ENCODE data around the gene DAGLA. TPM values are rescaled to one million over a fixed set of nuclear protein-coding genes. Genes with fewer than 3 reads are reported as not detected.

DAGLA gene
- total RNA-seq, 4 donors from 2014 or later = 11.9 to 31.4 (median 17.0) TPM

DNA sequence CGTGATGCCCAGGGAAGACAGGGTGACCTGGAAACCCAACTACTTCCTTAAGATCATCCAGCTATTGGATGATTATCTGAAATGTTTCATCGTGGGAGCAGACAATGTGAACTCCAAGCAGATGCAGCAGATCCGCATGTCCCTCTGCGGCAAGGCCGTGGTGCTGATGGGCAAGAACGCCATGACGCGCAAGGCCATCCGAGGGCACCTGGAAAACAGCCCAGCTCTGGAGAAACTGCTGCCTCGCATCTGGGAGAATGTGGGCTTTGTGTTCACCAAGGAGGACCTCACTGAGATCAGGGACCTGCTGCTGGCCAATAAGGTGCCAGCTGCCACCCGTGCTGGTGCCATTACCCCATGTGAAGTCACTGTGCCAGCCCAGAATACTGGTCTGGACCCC lies 43.5 kb upstream of the DAGLA start:
- H3K4me3 ChIP-seq = no peak overlapping the region
- DNase-seq = no peak
- no peaks in the 10 kb centered on the region for H3K9me3 ChIP-seq
- H3K4me1 ChIP-seq = peaks cover 0 to 10% (median 2%) of the 10 kb centered on the region in 4 donors
- intact Hi-C loops (cut with DNase I; ENCODE audit: low total_unique reads) (no loop called here), in situ Hi-C loops (cut with MboI; ENCODE audit: low pct_ligation_motif_present in 1 of 4, low pct_unique_long_range_greater_than_20kb in 1 of 4, low sequenced_read_pairs in 3 of 4) (loop anchor here in 3 of 4 donors (10.0 kb wide), 1 partner anchor 162 kb away; no protein-coding TSS in a partner anchor)
- H3K27ac ChIP-seq = no peak overlapping the region
- 82% methylated on average over 11 of the region's 11 CpGs; no CpG with 5 or more reads in 1 of the 2 donors for WGBS, 2 donors (ENCODE audit: low coverage in 1 of 2)
- no peaks in the 10 kb centered on the region for H3K36me3 ChIP-seq
- H3K27me3 ChIP-seq = no peaks in the 10 kb centered on the region
- TF ChIP-seq EP300 (IDR thresholded peaks at IDR 0.05; ENCODE audit: low read depth) (no peak), POLR2A (IDR thresholded peaks at IDR 0.05) (no peak), POLR2AphosphoS5 (IDR thresholded peaks at IDR 0.05) (no peak)
- TF ChIP-seq, protein P1, sequence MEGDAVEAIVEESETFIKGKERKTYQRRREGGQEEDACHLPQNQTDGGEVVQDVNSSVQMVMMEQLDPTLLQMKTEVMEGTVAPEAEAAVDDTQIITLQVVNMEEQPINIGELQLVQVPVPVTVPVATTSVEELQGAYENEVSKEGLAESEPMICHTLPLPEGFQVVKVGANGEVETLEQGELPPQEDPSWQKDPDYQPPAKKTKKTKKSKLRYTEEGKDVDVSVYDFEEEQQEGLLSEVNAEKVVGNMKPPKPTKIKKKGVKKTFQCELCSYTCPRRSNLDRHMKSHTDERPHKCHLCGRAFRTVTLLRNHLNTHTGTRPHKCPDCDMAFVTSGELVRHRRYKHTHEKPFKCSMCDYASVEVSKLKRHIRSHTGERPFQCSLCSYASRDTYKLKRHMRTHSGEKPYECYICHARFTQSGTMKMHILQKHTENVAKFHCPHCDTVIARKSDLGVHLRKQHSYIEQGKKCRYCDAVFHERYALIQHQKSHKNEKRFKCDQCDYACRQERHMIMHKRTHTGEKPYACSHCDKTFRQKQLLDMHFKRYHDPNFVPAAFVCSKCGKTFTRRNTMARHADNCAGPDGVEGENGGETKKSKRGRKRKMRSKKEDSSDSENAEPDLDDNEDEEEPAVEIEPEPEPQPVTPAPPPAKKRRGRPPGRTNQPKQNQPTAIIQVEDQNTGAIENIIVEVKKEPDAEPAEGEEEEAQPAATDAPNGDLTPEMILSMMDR (IDR thresholded peaks at IDR 0.05) = no peak

DNA sequence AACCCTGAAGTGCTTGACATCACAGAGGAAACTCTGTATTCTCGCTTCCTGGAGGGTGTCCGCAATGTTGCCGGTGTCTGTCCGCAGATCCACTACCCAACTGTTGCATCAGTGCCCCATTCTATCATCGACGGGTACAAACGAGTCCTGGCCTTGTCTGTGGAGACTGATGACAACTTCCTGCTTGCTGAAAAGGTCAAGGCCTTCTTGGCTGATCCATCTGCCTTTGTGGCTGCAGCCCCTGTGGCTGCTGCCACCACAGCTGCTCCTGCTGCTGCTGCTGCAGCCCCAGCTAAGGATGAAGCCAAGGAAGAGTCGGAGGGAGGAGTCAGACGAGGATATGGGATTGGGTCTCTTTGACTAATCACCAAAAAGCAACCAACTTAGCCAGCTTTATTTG lies 42.9 kb upstream of the DAGLA start:
- peaks cover 0 to 14% (median 2%) of the 10 kb centered on the region in 4 donors for H3K4me1 ChIP-seq
- intact Hi-C loops (cut with DNase I; ENCODE audit: low total_unique reads) = no loop called here
- no peak for DNase-seq
- in situ Hi-C loops (cut with MboI; ENCODE audit: low pct_ligation_motif_present in 1 of 4, low pct_unique_long_range_greater_than_20kb in 1 of 4, low sequenced_read_pairs in 3 of 4) = loop anchor here in 3 of 4 donors (10.0 kb wide), 1 partner anchor 162 kb away; no protein-coding TSS in a partner anchor
- H3K9me3 ChIP-seq = no peaks in the 10 kb centered on the region
- no peak overlapping the region for H3K4me3 ChIP-seq
- TF ChIP-seq, protein P1 (IDR thresholded peaks at IDR 0.05) = no peak
- no peak for TF ChIP-seq EP300 (IDR thresholded peaks at IDR 0.05; ENCODE audit: low read depth)
- no peak for TF ChIP-seq POLR2A (IDR thresholded peaks at IDR 0.05)
- TF ChIP-seq POLR2AphosphoS5 (IDR thresholded peaks at IDR 0.05) = no peak
- H3K27ac ChIP-seq = no peak overlapping the region
- 75 to 85% methylated on average over 4 to 9 of the region's 9 CpGs for WGBS, 2 donors (ENCODE audit: low coverage in 1 of 2)
- H3K27me3 ChIP-seq = no peaks in the 10 kb centered on the region
- H3K36me3 ChIP-seq = no peaks in the 10 kb centered on the region

DNA sequence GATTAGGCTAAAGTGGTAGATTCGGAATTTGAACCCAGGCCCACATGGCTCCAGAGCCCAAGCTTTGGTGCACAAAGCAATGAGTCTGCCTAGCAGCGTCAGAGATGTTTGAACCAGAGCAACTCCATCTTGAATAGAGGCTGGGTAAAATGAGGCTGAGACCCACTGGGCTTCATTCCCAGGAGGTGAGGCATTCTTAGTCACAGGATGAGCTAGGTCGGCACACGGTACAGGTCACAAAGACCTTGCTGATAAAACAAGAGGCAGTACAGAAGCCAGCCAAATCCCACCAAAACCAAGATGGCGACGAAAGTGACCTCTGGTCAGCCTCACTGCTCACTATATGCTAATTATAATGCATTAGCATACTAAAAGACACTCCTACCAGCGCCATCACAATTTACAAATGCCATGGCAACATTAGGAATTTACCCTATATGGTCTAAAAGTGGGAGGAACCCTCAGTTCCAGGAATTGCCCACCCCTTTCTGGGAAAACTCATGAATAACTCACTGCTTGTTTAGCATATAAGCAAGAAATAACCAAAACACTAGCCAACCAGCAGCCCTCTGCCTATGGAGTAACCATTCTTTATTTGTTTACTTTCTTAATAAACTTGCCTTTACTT lies 40.3 kb upstream of the DAGLA start:
- 75 to 86% methylated on average over 4 to 7 of the region's 7 CpGs for whole genome bisulfite sequencing, 2 donors (ENCODE audit: low coverage in 1 of 2)

DNA sequence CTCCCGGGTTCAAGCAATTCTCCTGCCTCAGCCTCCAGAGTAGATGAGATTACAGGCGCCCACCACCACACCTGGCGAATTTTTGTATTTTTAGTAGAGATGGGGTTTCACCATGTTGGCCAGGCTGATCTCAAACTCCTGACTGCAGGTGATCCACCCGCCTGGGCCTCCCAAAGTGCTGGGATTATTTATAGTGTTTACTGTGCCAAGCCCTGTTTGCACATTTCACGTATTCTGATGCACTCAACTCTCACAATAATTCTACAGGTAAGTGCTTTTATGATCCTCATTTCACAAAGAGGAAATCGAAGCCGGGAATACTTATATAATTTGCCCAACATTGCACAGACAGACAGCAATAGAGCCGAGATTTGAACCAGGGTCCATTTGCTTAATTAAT lies 38.0 kb upstream of the DAGLA start:
- TF ChIP-seq POLR2A (IDR thresholded peaks at IDR 0.05) = no peak
- no peak for TF ChIP-seq EP300 (IDR thresholded peaks at IDR 0.05; ENCODE audit: low read depth)
- TF ChIP-seq POLR2AphosphoS5 (IDR thresholded peaks at IDR 0.05) = peak in 1 of 3 donors; percentile 38
- H3K27ac ChIP-seq = peak overlapping the region; percentile 69 to 83 (median 79)
- no peaks in the 10 kb centered on the region for H3K27me3 ChIP-seq
- WGBS, 2 donors (ENCODE audit: low coverage in 1 of 2) = 43 to 56% methylated on average over 4 to 8 of the region's 8 CpGs
- no peak overlapping the region for H3K4me3 ChIP-seq
- H3K4me1 ChIP-seq = peaks cover 0 to 17% (median 10%) of the 10 kb centered on the region in 4 donors
- H3K9me3 ChIP-seq = no peaks in the 10 kb centered on the region
- in situ Hi-C loops (cut with MboI; ENCODE audit: low pct_ligation_motif_present in 1 of 4, low pct_unique_long_range_greater_than_20kb in 1 of 4, low sequenced_read_pairs in 3 of 4) = no loop called here
- H3K36me3 ChIP-seq = no peaks in the 10 kb centered on the region
- intact Hi-C loops (cut with DNase I; ENCODE audit: low total_unique reads) = no loop called here
- peak; percentile 53 for DNase-seq

More for the DNA sequence above, 40.3 kb upstream of the DAGLA start:
- no peaks in the 10 kb centered on the region for H3K9me3 ChIP-seq
- H3K4me1 ChIP-seq = peaks cover 0 to 17% (median 10%) of the 10 kb centered on the region in 4 donors
- intact Hi-C loops (cut with DNase I; ENCODE audit: low total_unique reads) = no loop called here
- in situ Hi-C loops (cut with MboI; ENCODE audit: low pct_ligation_motif_present in 1 of 4, low pct_unique_long_range_greater_than_20kb in 1 of 4, low sequenced_read_pairs in 3 of 4) = loop anchor here in 3 of 4 donors (10.0 kb wide), 1 partner anchor 165 kb away; no protein-coding TSS in a partner anchor
- no peak overlapping the region for H3K4me3 ChIP-seq
- no peak for DNase-seq
- H3K36me3 ChIP-seq = no peaks in the 10 kb centered on the region
- H3K27ac ChIP-seq = no peak overlapping the region
- H3K27me3 ChIP-seq = no peaks in the 10 kb centered on the region
- TF ChIP-seq EP300 (IDR thresholded peaks at IDR 0.05; ENCODE audit: low read depth) = no peak
- TF ChIP-seq, protein P1 (IDR thresholded peaks at IDR 0.05) = no peak
